Measurements from ENCODE around the gene MYO5C.

The MYO5C gene

GRCh38 chr15:52158084-52158765 is 137.4 kb downstream of the MYO5C start:
- no peak for FAIRE-seq

GRCh38 chr15:52155878-52156277 is 139.7 kb downstream of the MYO5C start:
- no peak for FAIRE-seq

More at GRCh38 chr15:52158084-52158765, 137.4 kb downstream of the MYO5C start:
- DNase-seq (ENCODE audit: extremely low spot score, insufficient read length, low read depth), result no peak

GRCh38 chr15:52154896-52155865 is 140.4 kb downstream of the MYO5C start:
- DNase-seq (ENCODE audit: extremely low spot score, insufficient read length, low read depth), result no peak

More at GRCh38 chr15:52155878-52156277, 139.7 kb downstream of the MYO5C start:
- no peak for DNase-seq (ENCODE audit: extremely low spot score, insufficient read length, low read depth)

GRCh38 chr15:52153900-52154895 is 141.4 kb downstream of the MYO5C start:
- no peak for DNase-seq (ENCODE audit: extremely low spot score, insufficient read length, low read depth)
- no peak for FAIRE-seq

More at GRCh38 chr15:52154896-52155865, 140.4 kb downstream of the MYO5C start:
- FAIRE-seq, result no peak

GRCh38 chr15:52151353-52151752 is 144.3 kb downstream of the MYO5C start:
- DNase-seq (ENCODE audit: extremely low spot score, insufficient read length, low read depth), result no peak
- FAIRE-seq, result no peak

GRCh38 chr15:52150871-52151270 is 144.7 kb downstream of the MYO5C start:
- DNase-seq (ENCODE audit: extremely low spot score, insufficient read length, low read depth) (no peak), FAIRE-seq (no peak)

GRCh38 chr15:52150043-52150825 is 145.4 kb downstream of the MYO5C start:
- DNase-seq (ENCODE audit: extremely low spot score, insufficient read length, low read depth) (no peak), FAIRE-seq (no peak)

- FAIRE-seq (no peak), DNase-seq (ENCODE audit: extremely low spot score, insufficient read length, low read depth) (no peak)
Measured at GRCh38 chr15:52148403-52148802, 147.2 kb downstream of the MYO5C start.

GRCh38 chr15:52146776-52147175 is 148.8 kb downstream of the MYO5C start:
- FAIRE-seq (no peak), DNase-seq (ENCODE audit: extremely low spot score, insufficient read length, low read depth) (no peak)

- FAIRE-seq, result no peak
- DNase-seq (ENCODE audit: extremely low spot score, insufficient read length, low read depth), result no peak
Measured at GRCh38 chr15:52146261-52146660, 149.3 kb downstream of the MYO5C start.

- DNase-seq (ENCODE audit: extremely low spot score, insufficient read length, low read depth), result no peak
Measured at GRCh38 chr15:52144656-52145178, 150.9 kb downstream of the MYO5C start.

GRCh38 chr15:52143873-52144272 is 151.7 kb downstream of the MYO5C start:
- no peak for FAIRE-seq
- no peak for DNase-seq (ENCODE audit: extremely low spot score, insufficient read length, low read depth)

More at GRCh38 chr15:52144656-52145178, 150.9 kb downstream of the MYO5C start:
- FAIRE-seq, result no peak

All from GM18507 (cell line).